GM12892 (cell line): Measurements from ENCODE around the gene ANKS1A.

ENCODE experiments used
- POLR2A ChIP-seq: IDR thresholded peaks from 2 replicates; pipeline ENCODE4 v1.6.1; 2011; ENCODE audit warnings: low read depth, low read length, control low read depth
- POLR2AphosphoS5 ChIP-seq: IDR thresholded peaks from 2 replicates; pipeline ENCODE4 v1.6.1; 2011; ENCODE audit warnings: low read depth, low read length, control low read depth

DNA sequence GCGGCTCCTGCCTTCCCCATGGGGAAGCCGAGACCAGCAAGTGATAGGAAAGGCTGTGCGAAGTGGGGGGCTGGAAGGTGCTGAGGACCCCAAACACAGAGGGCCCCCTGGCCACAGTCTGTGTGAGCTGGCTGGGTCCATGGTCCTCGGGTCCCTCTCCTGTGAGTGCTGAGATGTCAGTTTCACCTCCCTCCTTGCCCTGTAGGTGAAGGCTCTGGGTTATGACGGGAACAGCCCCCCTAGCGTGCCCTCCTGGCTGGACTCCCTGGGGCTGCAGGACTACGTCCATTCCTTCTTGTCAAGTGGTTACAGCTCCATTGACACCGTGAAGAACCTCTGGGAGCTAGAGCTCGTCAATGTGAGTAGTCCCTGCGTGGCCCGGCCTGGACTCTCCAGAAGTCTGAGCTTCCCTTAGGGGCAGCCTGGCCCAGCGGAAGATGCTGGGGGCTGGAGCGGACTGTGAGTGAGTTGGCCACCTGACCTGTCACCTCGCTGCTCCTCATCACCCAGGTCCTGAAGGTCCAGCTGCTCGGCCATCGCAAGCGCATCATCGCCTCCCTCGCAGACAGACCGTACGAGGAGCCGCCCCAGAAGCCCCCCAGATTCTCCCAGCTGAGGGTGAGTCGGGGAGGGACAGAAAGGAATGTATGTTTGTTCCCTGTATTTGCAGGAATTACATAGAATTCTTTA is 190.4 kb downstream of the ANKS1A start:
- TF ChIP-seq POLR2AphosphoS5 (no peak), POLR2A (no peak)
